Liver (tissue), 9 donors: ENCODE measurements around the gene PARVB. TPM values are rescaled to one million over a fixed set of nuclear protein-coding genes. Genes with fewer than 3 reads are reported as not detected.

Experiments used
- DNase-seq: peaks from one replicate; pipeline ENCODE4 v3.0.0-alpha.2; 2017; ENCODE audit warnings: low spot score
- H3K27ac ChIP-seq, 2 donors: one replicate each; pipeline ENCODE4 v1.7.0; 2013; ENCODE audit warnings: inconsistent platforms in 2 of 2, low read length in 2 of 2, control low read depth in 1 of 2, low read depth in 1 of 2, mild to moderate bottlenecking in 1 of 2
- H3K27me3 ChIP-seq, 4 donors: one replicate each; pipeline versions ENCODE4 v1.6.1 to v1.7.0; 2013; ENCODE audit warnings: low read length in 3 of 4, inconsistent platforms in 1 of 4, mild to moderate bottlenecking in 1 of 4, moderate library complexity in 1 of 4; ENCODE audit not compliant: control insufficient read depth in 4 of 4, insufficient read depth in 4 of 4
- H3K36me3 ChIP-seq, 4 donors: one replicate each; pipeline versions ENCODE4 v1.6.1 to v1.7.0; 2013; ENCODE audit warnings: low read length in 3 of 4, mild to moderate bottlenecking in 3 of 4, low read depth in 1 of 4, moderate library complexity in 1 of 4; ENCODE audit not compliant: control insufficient read depth in 4 of 4, insufficient read depth in 3 of 4
- H3K4me1 ChIP-seq, 4 donors: one replicate each; pipeline versions ENCODE4 v1.6.1 to v1.7.0; 2013; ENCODE audit warnings: low read length in 3 of 4, mild to moderate bottlenecking in 3 of 4, moderate library complexity in 1 of 4; ENCODE audit not compliant: control insufficient read depth in 4 of 4, insufficient read depth in 4 of 4
- H3K4me3 ChIP-seq, 3 donors: one replicate each; pipeline versions ENCODE4 v1.6.1 to v1.7.0; 2013; ENCODE audit warnings: low read length in 3 of 3, control low read depth in 1 of 3, low read depth in 1 of 3, mild to moderate bottlenecking in 1 of 3
- H3K9ac ChIP-seq, 2 donors: one replicate each; pipeline ENCODE4 v1.7.0; 2013; ENCODE audit warnings: low read length in 2 of 2, mild to moderate bottlenecking in 2 of 2, moderate library complexity in 2 of 2, control low read depth in 1 of 2, low read depth in 1 of 2
- H3K9me3 ChIP-seq, 4 donors: one replicate each; pipeline versions ENCODE4 v1.6.1 to v1.7.0; 2013; ENCODE audit warnings: low read length in 3 of 4; ENCODE audit not compliant: control insufficient read depth in 4 of 4
- ATF3 ChIP-seq: IDR thresholded peaks from 2 replicates; pipeline ENCODE4 v1.6.1; 2016; ENCODE audit warnings: antibody characterized with exemption
- EGR1 ChIP-seq, 2 donors: IDR thresholded peaks; 2 replicates each; pipeline ENCODE4 v1.6.1; 2016 to 2018; ENCODE audit warnings: antibody characterized with exemption in 2 of 2, low read depth in 2 of 2
- FOXA1 ChIP-seq: IDR thresholded peaks from 2 replicates; pipeline ENCODE4 v1.6.1; 2016; ENCODE audit warnings: antibody characterized with exemption
- FOXA2 ChIP-seq: IDR thresholded peaks from 2 replicates; pipeline ENCODE4 v1.6.1; 2016; ENCODE audit warnings: antibody characterized with exemption
- HNF4A ChIP-seq, 2 donors: conservative IDR thresholded peaks; 2 replicates each; pipeline ENCODE4 v1.6.1; 2016; ENCODE audit warnings: antibody characterized with exemption in 2 of 2, mild to moderate bottlenecking in 2 of 2
- HNF4G ChIP-seq: IDR thresholded peaks from 2 replicates; pipeline ENCODE4 v1.6.1; 2016; ENCODE audit warnings: antibody characterized with exemption
- JUND ChIP-seq, 2 donors: IDR thresholded peaks; 2 replicates each; pipeline ENCODE4 v1.6.1; 2016; ENCODE audit warnings: antibody characterized with exemption in 2 of 2
- NR2F2 ChIP-seq: IDR thresholded peaks from 2 replicates; pipeline ENCODE4 v1.6.1; 2016; ENCODE audit warnings: antibody characterized with exemption
- RAD21 ChIP-seq, 2 donors: IDR thresholded peaks; 2 replicates each; pipeline ENCODE4 v1.6.1; 2016; ENCODE audit warnings: antibody characterized with exemption in 2 of 2, mild to moderate bottlenecking in 2 of 2
- RXRA ChIP-seq, 2 donors: IDR thresholded peaks; 2 replicates each; pipeline ENCODE4 v1.6.1; 2017 to 2018; ENCODE audit warnings: antibody characterized with exemption in 2 of 2, mild to moderate bottlenecking in 1 of 2
- YY1 ChIP-seq: IDR thresholded peaks from 2 replicates; pipeline ENCODE4 v1.6.1; 2016; ENCODE audit warnings: antibody characterized with exemption, mild to moderate bottlenecking
- WGBS: extraction: QIAGEN DNeasy Blood & Tissue Kit; methylation state at CpG from one replicate; pipeline ENCODE4 v1.1.7; 2013; 5-methylcytosine and 5-hydroxymethylcytosine counted together
- polyA plus RNA-seq, 2 donors: library from polyadenylated mRNA; stranded (reverse) in 1 of 2; unstranded in 1 of 2; fragments of 200-250 nt in 1 of 2; fragments of >200 nt in 1 of 2; fragmentation: Nextera tagmentation in 1 of 2; extraction: Ambion mirVana in 1 of 2; gene quantifications; one replicate each; pipeline versions ENCODE4 v1.2.1 to v1.2.3, GENCODE V29; 2013 to 2015
- total RNA-seq, 2 donors: library from RNA; depleted of rRNA; stranded (reverse); fragments of >200 nt; gene quantifications; one replicate each; pipeline ENCODE4 v1.2.3, GENCODE V29; 2014
- TF ChIP-seq, protein P1 (sequence below): IDR thresholded peaks from 2 replicates; pipeline ENCODE4 v1.6.1; 2016; ENCODE audit warnings: antibody characterized with exemption
- TF ChIP-seq, protein P2 (sequence below): IDR thresholded peaks from 2 replicates; pipeline ENCODE4 v1.6.1; 2016; ENCODE audit warnings: antibody characterized with exemption, mild to moderate bottlenecking
- TF ChIP-seq, protein P3 (sequence below): IDR thresholded peaks from 2 replicates; pipeline ENCODE4 v1.6.1; 2016; ENCODE audit warnings: antibody characterized with exemption
- TF ChIP-seq, protein P4 (sequence below): fragments of 150-350 bp; IDR thresholded peaks from 2 replicates; pipeline ENCODE4 v1.5.1; 2017; ENCODE audit warnings: improper control_type of control experiment, low read depth, low read length; ENCODE audit not compliant: missing input control
- donor health status: healthy.
- donor health status: healthy.
- donor health status: healthy.
- donor health status: healthy.
- donor health status: healthy.

The PARVB gene
- total and polyA plus RNA-seq, 4 donors, result 3.2 to 55.5 (median 17.7) TPM

DNA sequence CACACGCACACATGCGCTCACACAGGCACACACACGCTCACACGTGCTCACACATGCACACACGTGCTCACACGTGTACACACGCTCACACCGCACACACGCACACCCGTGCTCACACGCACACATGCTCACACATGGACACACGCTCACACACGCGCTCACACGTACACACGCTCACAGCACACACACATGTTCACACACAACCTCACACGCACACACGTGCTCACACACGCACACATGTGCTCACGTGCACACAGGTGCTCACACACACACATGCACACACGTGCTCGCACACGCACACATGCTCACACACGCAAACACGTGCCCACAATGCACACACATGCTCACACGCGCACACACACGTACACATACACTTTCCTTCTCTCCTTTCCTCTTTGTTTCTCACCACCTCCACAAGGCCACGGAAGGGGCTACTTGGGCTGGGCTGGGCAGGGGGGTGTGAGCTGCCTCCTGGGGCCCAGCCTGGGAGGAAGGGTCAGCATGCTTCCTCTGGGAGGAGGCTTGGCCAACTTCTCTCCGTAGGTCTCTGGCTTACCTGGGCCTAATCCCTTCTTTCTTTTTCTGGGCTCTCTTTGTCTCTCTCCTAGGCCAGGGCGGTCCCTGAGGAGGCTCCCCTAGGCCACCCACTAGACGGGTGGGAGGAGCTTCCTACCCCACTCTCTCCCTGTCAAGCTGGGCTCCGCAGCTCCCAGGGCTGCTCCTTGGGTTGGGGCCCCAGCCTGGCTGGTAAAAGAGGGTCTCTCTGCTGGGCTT lies 122.2 kb downstream of the PARVB start:
- no peaks in the 10 kb centered on the region for H3K9me3 ChIP-seq
- no peak for TF ChIP-seq NR2F2
- TF ChIP-seq, protein P1, sequence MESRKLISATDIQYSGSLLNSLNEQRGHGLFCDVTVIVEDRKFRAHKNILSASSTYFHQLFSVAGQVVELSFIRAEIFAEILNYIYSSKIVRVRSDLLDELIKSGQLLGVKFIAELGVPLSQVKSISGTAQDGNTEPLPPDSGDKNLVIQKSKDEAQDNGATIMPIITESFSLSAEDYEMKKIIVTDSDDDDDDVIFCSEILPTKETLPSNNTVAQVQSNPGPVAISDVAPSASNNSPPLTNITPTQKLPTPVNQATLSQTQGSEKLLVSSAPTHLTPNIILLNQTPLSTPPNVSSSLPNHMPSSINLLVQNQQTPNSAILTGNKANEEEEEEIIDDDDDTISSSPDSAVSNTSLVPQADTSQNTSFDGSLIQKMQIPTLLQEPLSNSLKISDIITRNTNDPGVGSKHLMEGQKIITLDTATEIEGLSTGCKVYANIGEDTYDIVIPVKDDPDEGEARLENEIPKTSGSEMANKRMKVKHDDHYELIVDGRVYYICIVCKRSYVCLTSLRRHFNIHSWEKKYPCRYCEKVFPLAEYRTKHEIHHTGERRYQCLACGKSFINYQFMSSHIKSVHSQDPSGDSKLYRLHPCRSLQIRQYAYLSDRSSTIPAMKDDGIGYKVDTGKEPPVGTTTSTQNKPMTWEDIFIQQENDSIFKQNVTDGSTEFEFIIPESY, result no peak
- TF ChIP-seq, protein P2, sequence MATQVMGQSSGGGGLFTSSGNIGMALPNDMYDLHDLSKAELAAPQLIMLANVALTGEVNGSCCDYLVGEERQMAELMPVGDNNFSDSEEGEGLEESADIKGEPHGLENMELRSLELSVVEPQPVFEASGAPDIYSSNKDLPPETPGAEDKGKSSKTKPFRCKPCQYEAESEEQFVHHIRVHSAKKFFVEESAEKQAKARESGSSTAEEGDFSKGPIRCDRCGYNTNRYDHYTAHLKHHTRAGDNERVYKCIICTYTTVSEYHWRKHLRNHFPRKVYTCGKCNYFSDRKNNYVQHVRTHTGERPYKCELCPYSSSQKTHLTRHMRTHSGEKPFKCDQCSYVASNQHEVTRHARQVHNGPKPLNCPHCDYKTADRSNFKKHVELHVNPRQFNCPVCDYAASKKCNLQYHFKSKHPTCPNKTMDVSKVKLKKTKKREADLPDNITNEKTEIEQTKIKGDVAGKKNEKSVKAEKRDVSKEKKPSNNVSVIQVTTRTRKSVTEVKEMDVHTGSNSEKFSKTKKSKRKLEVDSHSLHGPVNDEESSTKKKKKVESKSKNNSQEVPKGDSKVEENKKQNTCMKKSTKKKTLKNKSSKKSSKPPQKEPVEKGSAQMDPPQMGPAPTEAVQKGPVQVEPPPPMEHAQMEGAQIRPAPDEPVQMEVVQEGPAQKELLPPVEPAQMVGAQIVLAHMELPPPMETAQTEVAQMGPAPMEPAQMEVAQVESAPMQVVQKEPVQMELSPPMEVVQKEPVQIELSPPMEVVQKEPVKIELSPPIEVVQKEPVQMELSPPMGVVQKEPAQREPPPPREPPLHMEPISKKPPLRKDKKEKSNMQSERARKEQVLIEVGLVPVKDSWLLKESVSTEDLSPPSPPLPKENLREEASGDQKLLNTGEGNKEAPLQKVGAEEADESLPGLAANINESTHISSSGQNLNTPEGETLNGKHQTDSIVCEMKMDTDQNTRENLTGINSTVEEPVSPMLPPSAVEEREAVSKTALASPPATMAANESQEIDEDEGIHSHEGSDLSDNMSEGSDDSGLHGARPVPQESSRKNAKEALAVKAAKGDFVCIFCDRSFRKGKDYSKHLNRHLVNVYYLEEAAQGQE, result no peak
- no peak for TF ChIP-seq RXRA (IDR thresholded peaks at IDR 0.05)
- no peak for TF ChIP-seq JUND (IDR thresholded peaks at IDR 0.05)
- no peak for TF ChIP-seq YY1
- TF ChIP-seq, protein P3, sequence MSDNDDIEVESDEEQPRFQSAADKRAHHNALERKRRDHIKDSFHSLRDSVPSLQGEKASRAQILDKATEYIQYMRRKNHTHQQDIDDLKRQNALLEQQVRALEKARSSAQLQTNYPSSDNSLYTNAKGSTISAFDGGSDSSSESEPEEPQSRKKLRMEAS, result no peak
- no peak for TF ChIP-seq ATF3
- TF ChIP-seq FOXA2, result no peak
- no peak for TF ChIP-seq EGR1 (IDR thresholded peaks at IDR 0.05; ENCODE audit: low read depth in 2 of 2)
- TF ChIP-seq HNF4A (conservative IDR thresholded peaks at IDR 0.05), result no peak
- no peak for TF ChIP-seq RAD21 (IDR thresholded peaks at IDR 0.05)
- TF ChIP-seq, protein P4, sequence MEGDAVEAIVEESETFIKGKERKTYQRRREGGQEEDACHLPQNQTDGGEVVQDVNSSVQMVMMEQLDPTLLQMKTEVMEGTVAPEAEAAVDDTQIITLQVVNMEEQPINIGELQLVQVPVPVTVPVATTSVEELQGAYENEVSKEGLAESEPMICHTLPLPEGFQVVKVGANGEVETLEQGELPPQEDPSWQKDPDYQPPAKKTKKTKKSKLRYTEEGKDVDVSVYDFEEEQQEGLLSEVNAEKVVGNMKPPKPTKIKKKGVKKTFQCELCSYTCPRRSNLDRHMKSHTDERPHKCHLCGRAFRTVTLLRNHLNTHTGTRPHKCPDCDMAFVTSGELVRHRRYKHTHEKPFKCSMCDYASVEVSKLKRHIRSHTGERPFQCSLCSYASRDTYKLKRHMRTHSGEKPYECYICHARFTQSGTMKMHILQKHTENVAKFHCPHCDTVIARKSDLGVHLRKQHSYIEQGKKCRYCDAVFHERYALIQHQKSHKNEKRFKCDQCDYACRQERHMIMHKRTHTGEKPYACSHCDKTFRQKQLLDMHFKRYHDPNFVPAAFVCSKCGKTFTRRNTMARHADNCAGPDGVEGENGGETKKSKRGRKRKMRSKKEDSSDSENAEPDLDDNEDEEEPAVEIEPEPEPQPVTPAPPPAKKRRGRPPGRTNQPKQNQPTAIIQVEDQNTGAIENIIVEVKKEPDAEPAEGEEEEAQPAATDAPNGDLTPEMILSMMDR, result no peak
- TF ChIP-seq HNF4G, result no peak
- TF ChIP-seq FOXA1, result no peak
- no peaks in the 10 kb centered on the region for H3K27me3 ChIP-seq
- no peak overlapping the region for H3K4me3 ChIP-seq
- WGBS, result 89% methylated on average over 33 of the region's 33 CpGs
- no peak overlapping the region for H3K27ac ChIP-seq
- no peak overlapping the region for H3K9ac ChIP-seq
- H3K36me3 ChIP-seq, result no peaks in the 10 kb centered on the region
- no peaks in the 10 kb centered on the region for H3K4me1 ChIP-seq
- no peak for DNase-seq
